ENCODE results near the gene L1CAM.

DNA sequence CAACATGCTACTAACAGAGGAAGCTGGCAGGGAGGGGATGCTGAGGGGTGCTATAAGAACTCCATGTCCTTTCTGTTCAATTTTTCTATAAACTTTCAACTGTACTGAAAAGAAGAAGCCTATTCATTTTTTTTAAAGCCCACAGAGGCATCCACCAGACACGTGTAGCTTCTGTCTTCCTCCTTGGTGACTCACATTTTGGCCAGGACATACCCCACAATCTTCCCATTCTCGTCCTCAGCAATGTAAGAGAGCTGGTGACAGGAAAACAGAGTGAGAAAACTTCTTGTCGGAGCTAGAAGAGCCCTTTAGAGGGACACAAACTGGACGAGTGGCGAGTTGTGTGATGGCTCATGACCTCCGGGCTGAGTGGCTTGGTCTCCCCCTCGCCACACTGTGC is 47.8 kb upstream of the L1CAM start:
- no peak for TF ChIP-seq ZBTB20 (tag by site-specific recombination; IDR thresholded peaks at IDR 0.05)
- TF ChIP-seq KLF16 (tag by site-specific recombination; IDR thresholded peaks at IDR 0.05): no peak
- TF ChIP-seq, protein P1, sequence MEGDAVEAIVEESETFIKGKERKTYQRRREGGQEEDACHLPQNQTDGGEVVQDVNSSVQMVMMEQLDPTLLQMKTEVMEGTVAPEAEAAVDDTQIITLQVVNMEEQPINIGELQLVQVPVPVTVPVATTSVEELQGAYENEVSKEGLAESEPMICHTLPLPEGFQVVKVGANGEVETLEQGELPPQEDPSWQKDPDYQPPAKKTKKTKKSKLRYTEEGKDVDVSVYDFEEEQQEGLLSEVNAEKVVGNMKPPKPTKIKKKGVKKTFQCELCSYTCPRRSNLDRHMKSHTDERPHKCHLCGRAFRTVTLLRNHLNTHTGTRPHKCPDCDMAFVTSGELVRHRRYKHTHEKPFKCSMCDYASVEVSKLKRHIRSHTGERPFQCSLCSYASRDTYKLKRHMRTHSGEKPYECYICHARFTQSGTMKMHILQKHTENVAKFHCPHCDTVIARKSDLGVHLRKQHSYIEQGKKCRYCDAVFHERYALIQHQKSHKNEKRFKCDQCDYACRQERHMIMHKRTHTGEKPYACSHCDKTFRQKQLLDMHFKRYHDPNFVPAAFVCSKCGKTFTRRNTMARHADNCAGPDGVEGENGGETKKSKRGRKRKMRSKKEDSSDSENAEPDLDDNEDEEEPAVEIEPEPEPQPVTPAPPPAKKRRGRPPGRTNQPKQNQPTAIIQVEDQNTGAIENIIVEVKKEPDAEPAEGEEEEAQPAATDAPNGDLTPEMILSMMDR (tag by site-specific recombination; IDR thresholded peaks at IDR 0.05): no peak
- TF ChIP-seq ZNF426 (tag by site-specific recombination; IDR thresholded peaks at IDR 0.05): no peak
- TF ChIP-seq ZNF16 (tag by site-specific recombination; IDR thresholded peaks at IDR 0.05; ENCODE audit: low read depth): no peak
- TF ChIP-seq GLI2 (tag by site-specific recombination; IDR thresholded peaks at IDR 0.05; ENCODE audit: borderline replicate concordance, low read depth): no peak
- no peak for TF ChIP-seq ZNF324 (tag by site-specific recombination; IDR thresholded peaks at IDR 0.05)
- TF ChIP-seq ZNF354C (tag by site-specific recombination; IDR thresholded peaks at IDR 0.05; ENCODE audit: borderline replicate concordance, low read depth): no peak
- TF ChIP-seq ZBTB8A (tag by site-specific recombination; IDR thresholded peaks at IDR 0.05): no peak
- no peak for TF ChIP-seq KLF10 (tag by site-specific recombination; IDR thresholded peaks at IDR 0.05)
- TF ChIP-seq SETDB1 (IDR thresholded peaks at IDR 0.05; ENCODE audit: insufficient read length, low read length): no peak

All from HEK293 (cell line).